ENCODE results near the gene NUP153. TPM values are rescaled to one million over a fixed set of nuclear protein-coding genes. Genes with fewer than 3 reads are reported as not detected.
A peak's percentile ranks its signal among the peaks of the same experiment; 100 is the strongest.
"Not testable (repeated sequence)": the region's sequence is repeated elsewhere in the genome, so short reads cannot be mapped to it uniquely, and the experiment has no call there.

Gene NUP153
- total RNA-seq, 1 donor from 2014 or later, result 93.5 TPM

DNA sequence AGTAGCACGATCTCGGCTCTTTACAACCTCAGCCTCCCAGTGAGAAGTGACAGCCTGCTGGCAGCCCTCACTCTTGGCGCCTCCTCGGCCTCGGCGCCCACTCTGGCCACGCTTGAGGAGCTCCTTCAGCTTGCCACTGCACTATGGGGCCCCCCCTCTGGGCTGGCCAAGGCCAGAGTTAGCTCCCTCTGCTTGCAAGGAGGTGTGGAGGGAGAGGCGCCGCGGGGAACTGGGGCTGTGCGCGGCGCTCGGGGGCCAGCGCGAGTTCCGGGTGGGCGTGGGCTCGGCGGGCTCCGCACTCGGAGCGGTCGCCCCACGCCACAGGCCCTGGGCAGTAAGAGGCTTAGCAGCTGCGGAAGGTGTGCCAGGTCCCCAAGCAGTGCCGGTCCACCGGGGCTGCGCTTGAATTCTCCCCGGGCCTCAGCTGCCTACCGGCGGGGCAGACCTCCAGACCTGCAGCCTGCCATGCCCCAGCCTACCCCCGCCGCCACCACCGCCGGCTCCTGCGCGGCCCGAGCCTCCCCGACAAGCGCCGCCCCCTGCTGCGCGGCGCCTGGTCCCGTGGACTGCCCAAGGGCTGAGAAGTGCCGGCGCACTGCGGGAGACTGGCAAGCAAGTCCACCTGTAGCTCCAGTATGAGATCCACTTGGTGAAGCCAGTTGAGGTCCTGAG lies 22.0 kb upstream of the NUP153 start:
- Mint-ChIP-seq H3K27me3 (ENCODE audit: low read depth) (no peaks in the 10 kb centered on the region), H3K4me1 (ENCODE audit: low read depth) (no peaks in the 10 kb centered on the region), H3K9me3 (no peaks in the 10 kb centered on the region), H3K4me3 (ENCODE audit: low read depth) (no peak overlapping the region), H3K36me3 (ENCODE audit: low read depth) (no peaks in the 10 kb centered on the region), H3K27ac (no peak overlapping the region)
- no peak for DNase-seq (ENCODE audit: low spot score)
- intact Hi-C loops (cut with micrococcal nuclease), result no loop called here

DNA sequence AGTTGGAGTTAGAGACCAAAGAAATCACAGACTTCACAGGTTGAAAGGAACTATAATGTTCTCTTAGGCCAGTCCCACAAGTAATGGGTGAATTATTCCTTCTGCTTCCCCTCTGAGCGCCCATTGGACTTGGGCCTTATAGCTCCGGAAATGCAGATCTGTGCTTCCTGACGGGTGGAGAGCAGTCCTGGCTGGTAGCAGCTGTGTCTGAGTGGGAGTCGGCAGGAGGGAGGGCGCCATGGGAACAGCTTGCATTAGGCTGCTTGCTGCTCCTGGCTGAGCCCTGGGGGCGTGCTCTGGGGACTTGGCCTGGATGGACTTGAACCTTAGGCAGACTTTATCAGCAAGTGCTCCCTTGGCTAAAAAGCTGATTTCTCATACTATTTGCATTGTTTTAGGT lies 18.4 kb upstream of the NUP153 start:
- Mint-ChIP-seq H3K27me3 (ENCODE audit: low read depth) (peaks cover 3% of the 10 kb centered on the region), H3K4me1 (ENCODE audit: low read depth) (no peaks in the 10 kb centered on the region), H3K36me3 (ENCODE audit: low read depth) (no peaks in the 10 kb centered on the region), H3K9me3 (no peaks in the 10 kb centered on the region), H3K27ac (no peak overlapping the region), H3K4me3 (ENCODE audit: low read depth) (no peak overlapping the region)
- intact Hi-C loops (cut with micrococcal nuclease), result no loop called here
- no peak for DNase-seq (ENCODE audit: low spot score)

DNA sequence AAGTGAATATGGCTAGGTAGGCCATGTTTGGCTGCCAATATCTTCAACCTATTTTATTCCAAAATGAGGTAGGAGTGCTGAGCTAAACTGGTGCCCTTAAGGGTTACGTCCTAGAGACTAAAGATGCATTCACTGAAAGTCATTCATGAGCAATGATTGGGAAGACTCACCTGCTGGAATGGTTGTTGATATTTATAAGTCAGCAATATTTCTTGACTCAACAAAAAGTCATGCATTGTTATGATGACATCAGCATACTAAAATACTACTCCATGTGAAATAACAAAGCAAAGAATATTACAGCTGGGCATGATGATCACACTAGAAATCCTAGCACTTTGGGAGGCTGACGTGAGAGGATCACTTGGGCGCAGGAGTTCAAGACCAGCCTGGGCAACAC lies 17.6 kb upstream of the NUP153 start:
- intact Hi-C loops (cut with micrococcal nuclease), result no loop called here
- Mint-ChIP-seq H3K9me3 (no peaks in the 10 kb centered on the region), H3K4me1 (ENCODE audit: low read depth) (no peaks in the 10 kb centered on the region), H3K27ac (no peak overlapping the region), H3K4me3 (ENCODE audit: low read depth) (no peak overlapping the region), H3K27me3 (ENCODE audit: low read depth) (peaks cover 6% of the 10 kb centered on the region), H3K36me3 (ENCODE audit: low read depth) (no peaks in the 10 kb centered on the region)
- DNase-seq (ENCODE audit: low spot score), result no peak

DNA sequence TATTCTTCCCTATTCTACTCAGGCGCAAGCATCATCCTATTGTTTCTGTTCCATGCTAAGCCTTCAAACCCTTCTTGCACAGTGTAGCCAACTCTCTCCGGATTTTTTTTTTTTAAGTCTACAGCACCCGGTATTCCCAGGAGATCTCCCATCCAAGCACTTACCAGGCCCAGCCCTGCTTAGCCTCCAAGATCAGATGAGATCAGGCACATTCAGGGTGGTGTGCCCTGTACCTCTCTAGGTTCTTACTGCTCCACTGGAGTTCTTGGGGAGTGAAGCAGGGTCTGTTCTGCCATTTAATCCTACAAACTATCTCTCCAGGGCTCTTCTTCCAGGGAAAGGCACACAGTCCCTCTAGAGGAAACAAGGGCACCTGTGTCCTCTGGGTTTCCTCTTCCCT lies 14.9 kb upstream of the NUP153 start:
- DNase-seq (ENCODE audit: low spot score), result no peak
- intact Hi-C loops (cut with micrococcal nuclease), result no loop called here
- peaks cover 8% of the 10 kb centered on the region for H3K27me3 Mint-ChIP-seq (ENCODE audit: low read depth)
- H3K9me3 Mint-ChIP-seq, result no peaks in the 10 kb centered on the region
- no peak overlapping the region for H3K27ac Mint-ChIP-seq
- H3K36me3 Mint-ChIP-seq (ENCODE audit: low read depth), result no peaks in the 10 kb centered on the region
- H3K4me3 Mint-ChIP-seq (ENCODE audit: low read depth), result no peak overlapping the region
- H3K4me1 Mint-ChIP-seq (ENCODE audit: low read depth), result no peaks in the 10 kb centered on the region

DNA sequence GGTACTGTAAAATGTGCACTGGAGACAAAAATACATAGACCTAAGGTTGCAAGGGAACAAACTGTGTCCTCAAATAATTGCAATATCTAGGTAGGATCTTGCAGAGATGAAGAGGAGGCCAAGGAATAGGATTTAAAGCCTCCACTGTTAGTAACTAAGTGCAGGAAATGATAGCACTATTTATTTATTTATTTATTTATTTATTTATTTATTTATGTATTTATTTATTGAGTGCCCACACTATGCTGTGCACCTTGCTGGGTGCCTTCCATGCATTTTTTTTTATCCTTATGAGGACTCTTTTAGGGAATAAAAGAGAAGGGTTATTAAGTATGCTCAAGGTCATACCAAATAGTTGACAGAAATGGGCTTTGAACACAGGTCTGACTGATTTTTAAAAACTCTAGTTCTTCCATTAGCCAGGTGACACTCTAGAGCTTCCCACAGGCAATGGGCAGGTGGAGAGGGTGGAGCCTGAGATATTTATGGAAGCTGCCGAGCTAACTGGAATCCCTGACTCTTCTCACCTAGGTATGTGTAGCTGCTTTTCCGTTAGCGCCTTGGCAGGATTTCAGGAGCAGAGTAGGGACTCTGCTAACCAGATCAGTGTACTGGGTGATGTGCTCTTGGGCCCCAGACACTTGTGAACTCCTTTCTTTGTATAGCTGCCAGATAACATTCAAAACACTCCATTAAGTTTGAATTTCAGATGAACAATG lies 12.8 kb upstream of the NUP153 start:
- Mint-ChIP-seq H3K4me3 (ENCODE audit: low read depth) (no peak overlapping the region), H3K27me3 (ENCODE audit: low read depth) (peaks cover 8% of the 10 kb centered on the region), H3K4me1 (ENCODE audit: low read depth) (peaks cover 10% of the 10 kb centered on the region), H3K9me3 (no peaks in the 10 kb centered on the region), H3K27ac (no peak overlapping the region), H3K36me3 (ENCODE audit: low read depth) (peaks cover 3% of the 10 kb centered on the region)
- intact Hi-C loops (cut with micrococcal nuclease), result no loop called here
- no peak for DNase-seq (ENCODE audit: low spot score)

DNA sequence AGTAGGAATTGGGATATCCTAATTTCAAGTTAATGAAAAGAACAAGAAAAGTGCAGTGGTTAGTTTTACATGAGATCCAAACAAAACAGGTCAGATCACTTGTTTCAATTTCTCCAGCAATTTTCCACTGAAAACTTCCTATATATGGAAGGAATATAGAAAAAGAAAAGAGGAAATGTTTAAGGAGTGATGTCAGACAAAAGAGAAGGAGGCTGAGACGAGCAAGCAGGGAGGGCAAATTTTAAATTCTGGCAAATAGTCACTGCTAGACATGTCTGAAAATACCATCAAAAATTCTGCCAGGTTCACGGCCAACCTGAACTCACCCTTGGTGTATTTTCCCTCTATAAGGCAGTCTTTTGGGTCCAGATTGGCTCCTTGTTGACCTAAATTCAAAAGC lies 9.5 kb upstream of the NUP153 start:
- Mint-ChIP-seq H3K36me3 (ENCODE audit: low read depth) (peaks cover 3% of the 10 kb centered on the region), H3K4me1 (ENCODE audit: low read depth) (peaks cover 15% of the 10 kb centered on the region), H3K4me3 (ENCODE audit: low read depth) (no peak overlapping the region), H3K27me3 (ENCODE audit: low read depth) (peaks cover 5% of the 10 kb centered on the region), H3K27ac (no peak overlapping the region), H3K9me3 (no peaks in the 10 kb centered on the region)
- intact Hi-C loops (cut with micrococcal nuclease), result no loop called here
- DNase-seq (ENCODE audit: low spot score), result no peak

DNA sequence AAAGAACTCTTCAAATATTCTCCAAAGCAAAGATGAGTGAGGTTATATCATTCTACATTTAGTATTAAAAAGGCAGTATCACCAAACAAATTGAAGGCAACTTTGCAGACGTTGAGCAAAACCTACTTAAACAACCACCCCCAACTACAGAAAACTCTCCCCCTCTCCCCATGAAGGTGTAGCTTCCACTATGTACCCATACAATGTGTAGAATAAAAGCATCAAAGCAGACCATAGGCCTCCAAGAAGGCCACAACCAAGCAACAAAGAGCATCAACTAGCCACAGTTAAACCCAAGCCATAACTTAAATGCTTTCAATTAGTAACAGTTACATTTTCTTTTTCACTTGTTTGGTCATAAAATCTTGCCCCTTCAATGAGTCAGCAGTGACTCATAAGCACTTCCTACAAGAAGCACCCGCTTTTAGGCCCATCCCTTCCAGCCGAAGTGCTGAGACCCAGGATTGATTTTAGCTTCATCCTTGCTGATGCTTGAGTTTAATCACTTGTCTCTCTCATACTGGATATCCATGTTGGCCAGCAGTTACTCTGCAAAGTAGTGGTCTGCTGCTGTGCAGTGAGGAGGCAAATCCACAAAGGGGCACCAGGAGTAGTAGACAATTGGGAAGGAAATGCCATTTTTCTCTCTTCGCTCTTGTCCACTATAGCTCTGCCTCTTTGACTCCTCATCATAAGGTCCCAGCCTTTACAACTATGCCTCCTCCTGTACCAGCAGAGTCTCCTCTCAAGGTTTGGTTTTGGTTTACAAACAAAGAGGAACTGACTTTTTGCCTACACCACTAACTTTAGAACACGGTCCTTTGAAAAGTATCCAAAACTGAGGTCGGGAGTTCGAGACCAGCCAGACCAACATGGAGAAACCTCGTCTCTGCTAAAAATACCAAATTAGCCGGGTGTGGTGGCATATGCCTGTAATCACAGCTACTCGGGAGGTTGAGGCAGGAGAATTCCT lies 8.4 kb upstream of the NUP153 start:
- Mint-ChIP-seq H3K9me3 (no peaks in the 10 kb centered on the region), H3K4me1 (ENCODE audit: low read depth) (peaks cover 15% of the 10 kb centered on the region), H3K27ac (peak overlapping the region; percentile 86), H3K36me3 (ENCODE audit: low read depth) (peaks cover 9% of the 10 kb centered on the region), H3K27me3 (ENCODE audit: low read depth) (peaks cover 5% of the 10 kb centered on the region), H3K4me3 (ENCODE audit: low read depth) (peak overlapping the region; percentile 62)
- intact Hi-C loops (cut with micrococcal nuclease), result no loop called here
- peak; percentile 27 for DNase-seq (ENCODE audit: low spot score)

DNA sequence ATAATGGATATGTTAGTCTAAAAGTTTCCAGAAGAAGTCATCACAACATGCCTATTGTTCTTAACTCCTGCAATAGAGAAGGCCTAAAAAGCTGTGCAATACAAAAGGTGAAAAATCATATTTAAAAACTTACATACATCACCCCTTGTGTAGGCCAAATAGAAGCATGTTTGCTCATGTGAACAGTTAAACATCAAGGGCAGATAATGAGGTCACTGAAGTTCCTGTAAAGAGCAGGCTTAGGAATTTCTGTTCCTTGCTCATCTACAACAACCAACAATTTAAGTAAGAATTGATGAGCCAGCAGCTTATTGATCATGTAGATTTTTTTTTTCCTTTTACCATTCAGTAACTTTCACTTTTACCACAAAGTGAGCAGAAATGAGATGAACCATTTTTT lies 7.5 kb upstream of the NUP153 start:
- Mint-ChIP-seq H3K27me3 (ENCODE audit: low read depth) (peaks cover 1% of the 10 kb centered on the region), H3K27ac (no peak overlapping the region), H3K36me3 (ENCODE audit: low read depth) (peaks cover 13% of the 10 kb centered on the region), H3K9me3 (no peaks in the 10 kb centered on the region), H3K4me3 (ENCODE audit: low read depth) (no peak overlapping the region), H3K4me1 (ENCODE audit: low read depth) (peaks cover 15% of the 10 kb centered on the region)
- DNase-seq (ENCODE audit: low spot score), result no peak
- intact Hi-C loops (cut with micrococcal nuclease), result no loop called here

DNA sequence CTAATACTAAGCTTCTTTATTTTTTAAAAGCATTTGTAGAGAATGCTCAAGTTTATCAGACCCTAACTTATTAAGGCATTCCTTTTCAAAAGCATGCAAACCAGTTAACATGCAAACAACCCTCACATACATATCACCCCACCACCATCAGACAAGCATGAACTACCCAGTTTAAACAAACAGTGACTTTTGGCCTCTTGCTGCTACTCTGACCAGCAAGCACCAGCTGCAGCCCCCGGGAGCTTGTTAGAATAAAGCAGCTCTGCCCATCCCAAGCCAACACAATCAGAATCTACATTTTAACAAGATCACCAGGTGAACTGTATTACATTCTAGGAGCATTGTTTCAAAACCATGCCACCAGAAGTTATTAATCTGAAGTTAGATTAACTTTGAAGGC lies 5.9 kb upstream of the NUP153 start:
- no peak overlapping the region for H3K4me3 Mint-ChIP-seq (ENCODE audit: low read depth)
- H3K27me3 Mint-ChIP-seq (ENCODE audit: low read depth), result no peaks in the 10 kb centered on the region
- H3K27ac Mint-ChIP-seq, result no peak overlapping the region

DNA sequence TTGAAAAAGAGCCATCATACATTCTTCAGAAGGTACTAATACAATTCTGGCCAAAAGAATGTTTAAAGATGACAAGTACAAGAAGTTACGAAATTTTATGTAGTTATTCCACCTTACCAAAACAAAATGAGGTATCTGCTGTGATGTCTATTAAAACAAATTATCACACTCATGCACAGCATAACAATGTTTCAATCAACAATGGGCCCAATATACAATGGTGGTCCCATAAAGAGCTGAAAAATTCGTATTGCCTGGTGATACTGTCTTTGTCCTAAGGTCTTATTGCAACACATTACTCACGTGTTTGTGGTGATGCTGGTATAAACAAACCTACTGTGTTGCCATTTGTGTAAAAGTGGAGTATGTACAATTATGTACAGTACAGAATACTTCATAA lies 3.6 kb upstream of the NUP153 start:
- no peaks in the 10 kb centered on the region for H3K27me3 Mint-ChIP-seq (ENCODE audit: low read depth)
- DNase-seq (ENCODE audit: low spot score), result no peak
- H3K4me1 Mint-ChIP-seq (ENCODE audit: low read depth), result peaks cover 24% of the 10 kb centered on the region
- no peak overlapping the region for H3K27ac Mint-ChIP-seq
- no peaks in the 10 kb centered on the region for H3K9me3 Mint-ChIP-seq
- no peak overlapping the region for H3K4me3 Mint-ChIP-seq (ENCODE audit: low read depth)
- peaks cover 39% of the 10 kb centered on the region for H3K36me3 Mint-ChIP-seq (ENCODE audit: low read depth)
- intact Hi-C loops (cut with micrococcal nuclease), result no loop called here

More for the DNA sequence above, 5.9 kb upstream of the NUP153 start:
- Mint-ChIP-seq H3K9me3 (no peaks in the 10 kb centered on the region), H3K36me3 (ENCODE audit: low read depth) (peaks cover 25% of the 10 kb centered on the region), H3K4me1 (ENCODE audit: low read depth) (peaks cover 18% of the 10 kb centered on the region)
- intact Hi-C loops (cut with micrococcal nuclease), result no loop called here
- DNase-seq (ENCODE audit: low spot score), result no peak

DNA sequence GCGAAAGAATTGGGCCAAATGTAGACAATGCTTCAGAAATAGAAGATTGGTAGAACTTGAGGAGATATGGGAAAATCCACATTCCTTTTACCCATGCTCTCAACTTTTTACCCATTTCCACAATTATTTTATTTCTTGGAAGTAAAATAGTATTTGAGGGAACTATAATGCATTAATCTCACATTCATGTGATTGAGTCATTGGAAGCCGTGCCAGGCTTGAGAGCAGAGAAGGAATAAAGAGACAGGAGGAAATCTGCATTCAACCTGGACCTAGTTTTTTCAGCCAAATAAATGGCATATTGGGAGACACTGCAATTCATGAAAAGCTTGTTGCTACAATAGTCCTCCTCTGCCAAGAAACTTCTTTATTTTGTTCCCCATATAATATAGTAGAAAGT lies 2.8 kb upstream of the NUP153 start:
- H3K9me3 Mint-ChIP-seq, result no peaks in the 10 kb centered on the region
- no peak overlapping the region for H3K4me3 Mint-ChIP-seq (ENCODE audit: low read depth)
- no peak for DNase-seq (ENCODE audit: low spot score)
- peaks cover 16% of the 10 kb centered on the region for H3K4me1 Mint-ChIP-seq (ENCODE audit: low read depth)
- intact Hi-C loops (cut with micrococcal nuclease), result no loop called here
- H3K27me3 Mint-ChIP-seq (ENCODE audit: low read depth), result no peaks in the 10 kb centered on the region
- H3K27ac Mint-ChIP-seq, result no peak overlapping the region
- peaks cover 37% of the 10 kb centered on the region for H3K36me3 Mint-ChIP-seq (ENCODE audit: low read depth)

DNA sequence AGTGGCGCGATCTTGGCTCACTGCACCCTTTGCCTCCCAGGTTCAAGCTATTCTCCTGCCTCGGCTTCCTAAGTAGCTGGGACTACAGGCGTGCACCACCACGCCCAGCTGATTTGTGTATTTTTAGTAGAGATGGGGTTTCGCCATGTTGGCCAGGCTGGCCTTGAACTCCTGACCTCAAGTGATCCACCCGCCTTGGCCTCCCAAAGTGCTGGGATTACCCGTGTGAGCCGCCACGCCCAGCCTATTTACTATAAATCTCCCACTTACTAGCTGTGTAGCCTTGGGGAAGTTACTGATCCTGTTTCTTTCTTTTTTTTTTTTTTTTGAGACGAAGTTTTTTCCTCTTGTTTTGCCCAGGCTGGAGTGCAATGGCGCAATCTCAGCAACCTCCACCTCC lies 1.3 kb upstream of the NUP153 start:
- H3K9me3 Mint-ChIP-seq; H3K27ac Mint-ChIP-seq; H3K27me3 Mint-ChIP-seq (ENCODE audit: low read depth); DNase-seq (ENCODE audit: low spot score); intact Hi-C loops (cut with micrococcal nuclease): not testable (repeated sequence)
- Mint-ChIP-seq H3K4me3 (ENCODE audit: low read depth) (peak overlapping the region; percentile 17), H3K4me1 (ENCODE audit: low read depth) (peaks cover 18% of the 10 kb centered on the region), H3K36me3 (ENCODE audit: low read depth) (peaks cover 44% of the 10 kb centered on the region)

DNA sequence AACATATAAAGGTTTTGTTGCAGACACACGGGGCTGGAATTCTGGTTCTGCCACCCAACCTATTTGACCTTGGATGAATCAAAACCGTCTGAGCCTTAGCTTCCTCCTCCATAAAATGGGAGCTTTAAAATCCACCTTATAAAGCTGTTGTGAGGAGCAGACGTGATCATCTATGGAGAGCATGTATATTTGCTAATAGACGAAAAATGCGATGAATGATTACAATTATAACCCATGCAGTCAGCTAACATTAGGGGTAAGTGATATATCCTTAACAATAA lies 586 bp upstream of the NUP153 start:
- intact Hi-C loops (cut with micrococcal nuclease), result loop anchor here (2.0 kb wide), 2 partner anchors 447 to 557 kb away; partner anchors contain the start of genes DEK, KDM1B and TPMT
- Mint-ChIP-seq H3K27ac (peak overlapping the region; percentile 98), H3K36me3 (ENCODE audit: low read depth) (peaks cover 46% of the 10 kb centered on the region), H3K4me1 (ENCODE audit: low read depth) (peaks cover 22% of the 10 kb centered on the region), H3K27me3 (ENCODE audit: low read depth) (no peaks in the 10 kb centered on the region), H3K4me3 (ENCODE audit: low read depth) (peak overlapping the region; percentile 94), H3K9me3 (no peaks in the 10 kb centered on the region)
- DNase-seq (ENCODE audit: low spot score), result no peak
